ENCODE results near the gene GFER.
"Not testable (repeated sequence)": the region's sequence is repeated elsewhere in the genome, so short reads cannot be mapped to it uniquely, and the experiment has no call there.

The GFER gene

GRCh38 chr16:2006317-2006716, 22.3 kb downstream of the GFER start:
- DNase-seq = no peak

GRCh38 chr16:2007081-2007836, 23.3 kb downstream of the GFER start:
- no peak for DNase-seq

GRCh38 chr16:2008009-2008526, 24.1 kb downstream of the GFER start:
- DNase-seq = peak; percentile 55

GRCh38 chr16:2008631-2009163, 24.7 kb downstream of the GFER start:
- DNase-seq = peak; percentile 11

- no peak for DNase-seq
These were observed 25.2 kb downstream of the GFER start for GRCh38 chr16:2009164-2009711.

GRCh38 chr16:2009791-2010510, 26.0 kb downstream of the GFER start, which contains the start of gene ZNF598:
ZNF598 (minus strand) TSS chr16:2009821.
- peak; percentile 93 for DNase-seq

GRCh38 chr16:2011726-2012125, 27.7 kb downstream of the GFER start:
- DNase-seq = not testable (repeated sequence)

GRCh38 chr16:2013527-2013926, 29.5 kb downstream of the GFER start:
- DNase-seq = no peak

GRCh38 chr16:2015117-2015946, 31.3 kb downstream of the GFER start:
- peak; percentile 56 for DNase-seq

- no peak for DNase-seq
These were observed 31.9 kb downstream of the GFER start for GRCh38 chr16:2015947-2016208.

- DNase-seq = peak; percentile 19
These were observed 32.5 kb downstream of the GFER start for GRCh38 chr16:2016407-2016922.

GRCh38 chr16:2019518-2019920, 35.5 kb downstream of the GFER start, which contains the start of gene NPW:
NPW (plus strand) TSS chr16:2019785.
- DNase-seq = no peak

GRCh38 chr16:2019921-2020831, 36.2 kb downstream of the GFER start:
- DNase-seq = peak; percentile 9

GRCh38 chr16:2022723-2023091, 38.7 kb downstream of the GFER start:
- peak; percentile 79 for DNase-seq

- peak; percentile 87 for DNase-seq
These were observed 39.4 kb downstream of the GFER start for GRCh38 chr16:2023092-2024031.

- DNase-seq = no peak
These were observed 40.0 kb downstream of the GFER start for GRCh38 chr16:2024032-2024420.

GRCh38 chr16:2025251-2025650, 41.3 kb downstream of the GFER start:
- no peak for DNase-seq

- DNase-seq = no peak
These were observed 42.0 kb downstream of the GFER start for GRCh38 chr16:2025878-2026460.

GRCh38 chr16:2026461-2027023, 42.5 kb downstream of the GFER start, which contains the start of gene NHERF2:
NHERF2 (plus strand) TSS chr16:2026902; CDS start chr16:2027006, 104 bp downstream.
- DNase-seq = no peak

Measured in fibroblast of skin of scalp (primary cell).